B cell (primary cell): Measurements from ENCODE around the gene KDM6B.

Experiments used
- CTCF ChIP-seq: fragments of 200-600 bp; IDR thresholded peaks from one replicate; pipeline ENCODE4 v1.8.0; 2022; ENCODE audit warnings: antibody characterized with exemption, mild to moderate bottlenecking
- EZH2 ChIP-seq: IDR thresholded peaks from 2 replicates; pipeline ENCODE4 v1.6.1; 2012; ENCODE audit warnings: borderline replicate concordance, low read depth, mild to moderate bottlenecking, moderate library complexity, low read length; ENCODE audit not compliant: insufficient read depth, poor library complexity, severe bottlenecking

DNA sequence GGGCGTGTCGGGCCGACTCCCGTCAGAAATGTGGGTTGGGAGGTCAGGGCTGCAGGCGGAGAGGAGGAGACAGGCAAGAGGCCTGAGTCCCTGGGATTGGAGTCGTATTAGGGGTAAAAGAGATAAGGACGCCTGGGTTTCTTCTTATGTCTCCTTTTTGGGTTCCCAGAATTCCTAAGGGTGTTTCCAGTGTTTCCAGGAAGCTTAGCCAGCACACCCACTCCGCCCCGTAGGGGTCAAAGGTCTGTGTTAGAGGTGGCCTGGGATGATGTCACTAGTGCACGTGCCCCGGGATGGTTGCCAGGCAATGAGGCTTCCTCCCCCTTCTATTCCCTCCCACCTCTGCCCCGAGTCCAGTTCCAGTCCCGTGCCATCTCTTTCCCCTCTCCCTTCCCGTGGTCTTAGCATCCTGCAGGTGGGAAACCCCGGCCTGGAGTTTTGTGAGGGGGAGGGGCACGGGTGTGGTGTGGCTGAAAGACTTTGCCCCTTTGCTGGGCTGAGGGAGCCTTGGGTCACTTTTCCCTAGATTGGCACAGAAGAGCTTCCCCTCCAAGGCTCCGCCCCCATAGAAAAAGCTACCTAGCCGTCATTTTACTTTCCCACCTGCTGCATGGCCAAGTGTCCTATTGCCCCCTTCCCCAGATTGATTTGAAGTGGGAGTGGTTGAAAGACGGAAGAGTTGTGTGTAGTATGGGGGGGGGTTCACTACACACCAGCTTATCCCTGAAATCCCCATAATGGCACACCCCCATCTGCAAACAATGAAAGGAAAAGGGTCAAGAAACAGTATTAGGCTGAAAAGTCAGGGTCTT is 2.8 kb downstream of the KDM6B start:
- TF ChIP-seq CTCF (no peak), EZH2 (no peak)
